HL-60 (cell line): Measurements from ENCODE around the gene LAMA2.

ENCODE experiments used
- DNase-seq, 2 experiments: peaks; one replicate each; pipeline ENCODE4 v3.0.0-alpha.2; 2010 to 2020; ENCODE audit warnings: low read depth in 1 of 2, low spot score in 1 of 2
- H3K27ac ChIP-seq: fragments of 250-450 bp; sonication (Bioruptor Pico); replicated peaks from 2 replicates; pipeline ENCODE4 v1.5.1; 2020; ENCODE audit warnings: mild to moderate bottlenecking, moderate library complexity
- H3K27me3 ChIP-seq: fragments of 250-450 bp; sonication (Bioruptor Pico); 2 replicates; pipeline ENCODE4 v1.5.1; 2021; ENCODE audit warnings: mild to moderate bottlenecking, moderate library complexity; ENCODE audit not compliant: insufficient read depth, poor library complexity, severe bottlenecking
- H3K4me3 ChIP-seq: replicated peaks from 2 replicates; pipeline ENCODE4 v1.5.1; 2011; ENCODE audit warnings: mild to moderate bottlenecking, control low read depth, low read length; ENCODE audit not compliant: insufficient read depth
- CTCF ChIP-seq: IDR thresholded peaks from one replicate; pipeline ENCODE4 v1.5.1; 2011; ENCODE audit warnings: low read length, control low read depth, inconsistent platforms; ENCODE audit not compliant: insufficient read depth
- GABPA ChIP-seq: IDR thresholded peaks from 2 replicates; pipeline ENCODE4 v1.6.1; 2012; ENCODE audit warnings: low read depth
- POLR2AphosphoS5 ChIP-seq: IDR thresholded peaks from 2 replicates; pipeline ENCODE4 v1.6.1; 2012; ENCODE audit warnings: low read depth
- SPI1 ChIP-seq: IDR thresholded peaks from 2 replicates; pipeline ENCODE4 v1.6.1; 2012; ENCODE audit warnings: low read depth, mild to moderate bottlenecking, borderline replicate concordance
- TF ChIP-seq, protein P1 (sequence below): IDR thresholded peaks from 2 replicates; pipeline ENCODE4 v1.6.1; 2012; ENCODE audit warnings: low read depth; ENCODE audit not compliant: insufficient replicate concordance

The LAMA2 gene

DNA sequence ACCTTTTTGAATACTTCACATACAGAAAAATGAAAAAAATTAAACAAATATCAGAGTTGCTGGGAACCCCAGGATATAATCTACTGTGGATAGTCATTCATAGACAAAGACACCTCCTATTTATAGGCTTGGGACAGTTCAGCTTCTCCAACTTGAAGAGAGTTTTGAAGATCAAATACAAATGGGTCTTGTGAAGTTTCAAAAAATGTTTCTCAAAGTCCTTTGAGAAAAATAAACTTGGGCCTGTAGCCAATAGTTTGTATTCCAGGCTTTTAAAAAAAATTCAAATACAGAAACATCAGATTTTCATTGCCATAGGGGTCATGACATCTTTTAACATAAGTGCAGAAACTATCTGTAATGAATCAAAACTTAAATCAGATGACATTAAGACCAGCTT, 334.8 kb downstream of the LAMA2 start:
- no peak overlapping the region for H3K4me3 ChIP-seq
- no peaks in the 10 kb centered on the region for H3K27me3 ChIP-seq
- no peak for DNase-seq
- TF ChIP-seq GABPA (no peak), POLR2AphosphoS5 (no peak), CTCF (no peak), SPI1 (no peak)
- TF ChIP-seq, protein P1, sequence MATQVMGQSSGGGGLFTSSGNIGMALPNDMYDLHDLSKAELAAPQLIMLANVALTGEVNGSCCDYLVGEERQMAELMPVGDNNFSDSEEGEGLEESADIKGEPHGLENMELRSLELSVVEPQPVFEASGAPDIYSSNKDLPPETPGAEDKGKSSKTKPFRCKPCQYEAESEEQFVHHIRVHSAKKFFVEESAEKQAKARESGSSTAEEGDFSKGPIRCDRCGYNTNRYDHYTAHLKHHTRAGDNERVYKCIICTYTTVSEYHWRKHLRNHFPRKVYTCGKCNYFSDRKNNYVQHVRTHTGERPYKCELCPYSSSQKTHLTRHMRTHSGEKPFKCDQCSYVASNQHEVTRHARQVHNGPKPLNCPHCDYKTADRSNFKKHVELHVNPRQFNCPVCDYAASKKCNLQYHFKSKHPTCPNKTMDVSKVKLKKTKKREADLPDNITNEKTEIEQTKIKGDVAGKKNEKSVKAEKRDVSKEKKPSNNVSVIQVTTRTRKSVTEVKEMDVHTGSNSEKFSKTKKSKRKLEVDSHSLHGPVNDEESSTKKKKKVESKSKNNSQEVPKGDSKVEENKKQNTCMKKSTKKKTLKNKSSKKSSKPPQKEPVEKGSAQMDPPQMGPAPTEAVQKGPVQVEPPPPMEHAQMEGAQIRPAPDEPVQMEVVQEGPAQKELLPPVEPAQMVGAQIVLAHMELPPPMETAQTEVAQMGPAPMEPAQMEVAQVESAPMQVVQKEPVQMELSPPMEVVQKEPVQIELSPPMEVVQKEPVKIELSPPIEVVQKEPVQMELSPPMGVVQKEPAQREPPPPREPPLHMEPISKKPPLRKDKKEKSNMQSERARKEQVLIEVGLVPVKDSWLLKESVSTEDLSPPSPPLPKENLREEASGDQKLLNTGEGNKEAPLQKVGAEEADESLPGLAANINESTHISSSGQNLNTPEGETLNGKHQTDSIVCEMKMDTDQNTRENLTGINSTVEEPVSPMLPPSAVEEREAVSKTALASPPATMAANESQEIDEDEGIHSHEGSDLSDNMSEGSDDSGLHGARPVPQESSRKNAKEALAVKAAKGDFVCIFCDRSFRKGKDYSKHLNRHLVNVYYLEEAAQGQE: no peak
- H3K27ac ChIP-seq: no peak overlapping the region

GRCh38 chr6:129233458-129234134, 350.7 kb downstream of the LAMA2 start:
- H3K4me3 ChIP-seq: no peak overlapping the region
- no peaks in the 10 kb centered on the region for H3K27me3 ChIP-seq
- TF ChIP-seq CTCF (no peak), GABPA (no peak), SPI1 (no peak), POLR2AphosphoS5 (no peak)
- TF ChIP-seq, protein P1: no peak
- no peak for DNase-seq
- H3K27ac ChIP-seq: no peak overlapping the region

DNA sequence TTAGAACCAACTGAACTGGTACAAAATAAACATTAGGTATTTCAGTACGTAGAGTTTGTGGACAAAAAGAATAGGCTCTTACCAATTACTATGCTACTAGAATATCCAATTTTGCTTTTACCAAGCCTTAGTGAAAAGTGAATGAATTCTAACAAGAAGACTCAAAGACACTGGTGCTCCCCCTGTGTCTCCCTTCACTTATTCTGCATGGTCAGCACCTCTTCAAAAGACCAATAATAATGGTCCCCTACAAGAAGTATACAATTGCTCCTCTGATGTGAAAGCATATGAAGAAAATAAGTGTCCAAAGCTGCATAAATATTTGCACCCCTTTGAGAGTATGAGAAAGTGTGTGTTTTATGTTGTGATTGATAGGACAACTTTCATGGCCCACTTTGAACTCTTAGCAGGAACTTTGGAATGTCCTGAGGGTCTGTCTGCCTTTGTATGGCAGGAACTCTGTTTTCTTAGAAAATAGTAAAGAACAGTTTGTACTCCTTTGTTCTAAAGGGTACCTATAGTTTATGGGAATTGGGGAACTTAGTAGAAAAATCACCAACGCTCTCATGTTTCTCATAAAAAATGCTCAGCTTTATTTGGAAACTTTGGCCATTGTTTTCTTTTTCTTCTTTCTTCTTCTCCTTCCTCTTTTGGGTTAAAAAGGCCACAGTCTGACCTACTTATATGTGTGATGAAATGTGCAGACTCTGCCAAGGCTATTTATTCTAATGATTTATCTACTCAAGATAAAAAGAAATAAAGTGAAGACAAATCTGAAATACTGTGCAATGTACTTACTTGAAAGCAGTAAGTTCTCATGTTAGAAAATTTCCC, 352.4 kb downstream of the LAMA2 start:
- TF ChIP-seq, protein P1: no peak
- no peak for TF ChIP-seq CTCF
- no peak for TF ChIP-seq POLR2AphosphoS5
- no peak for TF ChIP-seq SPI1
- no peak for TF ChIP-seq GABPA
- Histone ChIP-seq H3K27me3 (no peaks in the 10 kb centered on the region), H3K4me3 (no peak overlapping the region), H3K27ac (no peak overlapping the region)
- no peak for DNase-seq
